NK-92 (cell line): ENCODE measurements around the gene SNX32.

Source experiments
- DNase-seq: peaks from one replicate; lab custom pipeline; 2025; ENCODE audit not compliant: unreplicated experiment; lab: John Stamatoyannopoulos, UW

Gene SNX32

GRCh38 chr11:65796726-65797601 lies 36.8 kb upstream of the SNX32 start:
- no peak for DNase-seq

- DNase-seq = no peak
Observed at GRCh38 chr11:65797711-65798110, 36.1 kb upstream of the SNX32 start.

- no peak for DNase-seq
Observed at GRCh38 chr11:65798882-65799281, 34.9 kb upstream of the SNX32 start.

GRCh38 chr11:65801153-65801987 lies 32.4 kb upstream of the SNX32 start:
- DNase-seq = no peak

- no peak for DNase-seq
Observed at GRCh38 chr11:65802841-65803240, 30.9 kb upstream of the SNX32 start.

- DNase-seq = no peak
Observed at GRCh38 chr11:65803797-65804492, 29.8 kb upstream of the SNX32 start.

- DNase-seq = no peak
Observed at GRCh38 chr11:65806979-65807378, 26.8 kb upstream of the SNX32 start.

GRCh38 chr11:65808744-65809341 lies 24.9 kb upstream of the SNX32 start:
- no peak for DNase-seq

GRCh38 chr11:65809496-65809895 lies 24.3 kb upstream of the SNX32 start:
- DNase-seq = no peak

- no peak for DNase-seq
Observed at GRCh38 chr11:65810046-65810868, 23.5 kb upstream of the SNX32 start.

- no peak for DNase-seq
Observed at GRCh38 chr11:65811764-65812475, 21.8 kb upstream of the SNX32 start.

GRCh38 chr11:65814131-65814985 lies 19.4 kb upstream of the SNX32 start:
- DNase-seq = no peak

- DNase-seq = no peak
Observed at GRCh38 chr11:65814986-65815565, 18.7 kb upstream of the SNX32 start.

- DNase-seq = no peak
Observed at GRCh38 chr11:65816696-65817095, 17.1 kb upstream of the SNX32 start.

- DNase-seq = no peak
Observed at GRCh38 chr11:65817312-65817834, 16.4 kb upstream of the SNX32 start.

GRCh38 chr11:65817835-65818680 lies 15.7 kb upstream of the SNX32 start:
- DNase-seq = peak; percentile 59

- no peak for DNase-seq
Observed at GRCh38 chr11:65821107-65821506, 12.7 kb upstream of the SNX32 start.
